ENCODE results near the gene OR1N1.

The OR1N1 gene

DNA sequence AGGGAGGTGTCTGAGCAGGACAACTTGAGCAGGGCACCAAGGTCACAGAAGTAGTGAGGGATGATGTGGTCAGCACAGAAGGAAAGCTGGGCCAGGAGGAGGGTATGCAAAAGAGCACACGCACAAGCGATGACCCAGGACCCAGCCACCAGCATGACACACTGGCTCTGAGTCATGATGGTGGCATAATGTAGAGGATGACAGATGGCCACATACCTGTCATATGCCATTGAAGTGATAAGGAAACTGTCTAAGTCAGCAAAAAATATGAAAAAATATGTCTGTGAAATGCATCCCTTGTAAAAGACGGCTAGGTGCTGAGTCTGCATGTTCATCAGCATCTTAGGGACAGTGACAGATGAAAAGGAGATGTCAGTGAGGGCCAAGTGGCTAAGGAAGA lies 49.7 kb downstream of the OR1N1 start:
- in situ Hi-C loops (cut with MboI; ENCODE audit: low pct_unique_long_range_greater_than_20kb, low sequenced_read_pairs) = no loop called here
- DNase-seq = no peak

Measured in KBM-7 (cell line).